ENCODE data around the gene ING5. TPM values are rescaled to one million over a fixed set of nuclear protein-coding genes. Genes with fewer than 3 reads are reported as not detected.
"Not testable (repeated sequence)": the region's sequence is repeated elsewhere in the genome, so short reads cannot be mapped to it uniquely, and the experiment has no call there.

ING5 gene
- total RNA-seq, 1 experiment from 2014 or later, result 32.1 TPM

DNA sequence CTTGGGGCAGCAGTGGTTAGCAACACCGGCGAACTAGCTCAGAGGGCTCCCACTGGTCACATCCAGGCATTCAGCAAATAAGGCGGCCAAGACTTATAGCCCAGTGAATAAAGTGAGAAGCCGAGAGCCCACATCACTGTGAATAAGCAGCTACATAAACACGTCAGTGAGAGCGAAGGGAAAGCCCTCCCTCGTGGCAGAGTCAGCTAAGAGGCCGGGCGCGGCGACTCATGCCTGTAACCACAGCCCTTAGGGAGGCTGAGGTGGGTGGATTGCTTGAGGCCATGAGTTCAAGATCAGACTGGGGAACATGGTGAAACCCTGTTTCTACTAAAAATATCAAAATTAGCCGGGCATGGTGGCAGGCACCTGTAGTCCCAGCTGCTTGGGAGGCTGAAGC lies 37.8 kb downstream of the ING5 start:
- CTCF ChIA-PET, result no interaction called here
- H3K9me2 ChIP-seq (replicated peaks; ENCODE audit: low read length), result no peaks in the 10 kb centered on the region
- BruUV-seq (replicated peaks), result no TSS peak

DNA sequence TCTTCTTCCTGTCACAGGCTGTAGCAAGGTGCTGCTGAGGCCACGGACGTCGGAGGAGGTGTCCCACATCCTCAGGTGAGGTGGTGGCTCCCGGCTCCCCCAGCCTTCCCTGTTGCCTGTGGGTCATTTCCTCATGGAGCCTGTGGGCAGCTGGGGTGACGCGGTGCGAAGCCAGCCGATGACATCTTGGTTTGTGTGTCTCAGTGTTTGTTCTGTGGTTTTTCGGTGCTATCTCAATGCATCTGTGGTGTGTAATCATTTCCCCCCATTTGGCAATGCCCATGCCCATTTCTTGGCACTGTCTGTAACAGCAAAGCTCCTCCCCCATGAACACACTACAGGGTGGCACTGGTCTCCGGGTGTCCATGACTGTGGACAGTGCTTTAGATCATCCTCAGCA lies 39.2 kb downstream of the ING5 start:
- H3K9ac ChIP-seq (ENCODE audit: low read length), result no peak overlapping the region
- no peaks in the 10 kb centered on the region for H3K9me2 ChIP-seq (replicated peaks; ENCODE audit: low read length)
- TF ChIP-seq, protein P1, sequence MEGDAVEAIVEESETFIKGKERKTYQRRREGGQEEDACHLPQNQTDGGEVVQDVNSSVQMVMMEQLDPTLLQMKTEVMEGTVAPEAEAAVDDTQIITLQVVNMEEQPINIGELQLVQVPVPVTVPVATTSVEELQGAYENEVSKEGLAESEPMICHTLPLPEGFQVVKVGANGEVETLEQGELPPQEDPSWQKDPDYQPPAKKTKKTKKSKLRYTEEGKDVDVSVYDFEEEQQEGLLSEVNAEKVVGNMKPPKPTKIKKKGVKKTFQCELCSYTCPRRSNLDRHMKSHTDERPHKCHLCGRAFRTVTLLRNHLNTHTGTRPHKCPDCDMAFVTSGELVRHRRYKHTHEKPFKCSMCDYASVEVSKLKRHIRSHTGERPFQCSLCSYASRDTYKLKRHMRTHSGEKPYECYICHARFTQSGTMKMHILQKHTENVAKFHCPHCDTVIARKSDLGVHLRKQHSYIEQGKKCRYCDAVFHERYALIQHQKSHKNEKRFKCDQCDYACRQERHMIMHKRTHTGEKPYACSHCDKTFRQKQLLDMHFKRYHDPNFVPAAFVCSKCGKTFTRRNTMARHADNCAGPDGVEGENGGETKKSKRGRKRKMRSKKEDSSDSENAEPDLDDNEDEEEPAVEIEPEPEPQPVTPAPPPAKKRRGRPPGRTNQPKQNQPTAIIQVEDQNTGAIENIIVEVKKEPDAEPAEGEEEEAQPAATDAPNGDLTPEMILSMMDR (conservative IDR thresholded peaks at IDR 0.05; ENCODE audit: low read depth, low read length), result no peak
- TF ChIP-seq EZH2phosphoT487 (IDR thresholded peaks at IDR 0.05; ENCODE audit: borderline replicate concordance, low read length), result no peak
- no peak for TF ChIP-seq EZH2 (IDR thresholded peaks at IDR 0.05; ENCODE audit: low read length, unreplicated experiment)
- peak; percentile 92 for DNase-seq
- no peaks in the 10 kb centered on the region for H3K9me3 ChIP-seq (ENCODE audit: low read length)
- H2AFZ ChIP-seq (ENCODE audit: low read length), result no peak overlapping the region
- 0 out of 2 replicates have a peak overlapping the region, but pooled peaks have one; percentile 46 for H3K4me2 ChIP-seq (ENCODE audit: low read length)
- no peak overlapping the region for H3K27ac ChIP-seq (ENCODE audit: low read length)
- no TSS peak for BruUV-seq (replicated peaks)
- no peaks in the 10 kb centered on the region; the same call in 1 of the 2 replicates for H3K36me3 ChIP-seq (ENCODE audit: low read depth, low read length)
- peaks cover 16% of the 10 kb centered on the region; the same call in 1 of the 2 replicates for H4K20me1 ChIP-seq (ENCODE audit: low read length)
- ChIA-PET CTCF (no interaction called here), POLR2A (ENCODE audit: unreplicated experiment) (interaction anchor here (0.6 to 0.7 kb wide), 2 partner anchors 55 to 426 kb away, joined by 3 to 6 read pairs; partner anchors contain the start of gene DTYMK)
- no peaks in the 10 kb centered on the region for H3K27me3 ChIP-seq (ENCODE audit: low read length)
- ATAC-seq, result peak; percentile 97
- H3F3A ChIP-seq (ENCODE audit: low read length, unreplicated experiment), result no peaks in the 10 kb centered on the region
- H3K79me2 ChIP-seq (ENCODE audit: low read length), result 0 out of 2 replicates have a peak, but pooled peaks cover 2% of the 10 kb centered on the region
- H3K4me3 ChIP-seq (ENCODE audit: low read length), result no peak overlapping the region
- intact Hi-C loops (cut with micrococcal nuclease), result no loop called here
- peaks cover 20% of the 10 kb centered on the region for H3K4me1 ChIP-seq (ENCODE audit: insufficient read depth, low read length)

More for the DNA sequence above, 37.8 kb downstream of the ING5 start:
- H3K4me1 ChIP-seq (ENCODE audit: insufficient read depth, low read length), result peaks cover 20% of the 10 kb centered on the region
- H3K9me3 ChIP-seq (ENCODE audit: low read length), result no peaks in the 10 kb centered on the region
- H2AFZ ChIP-seq (ENCODE audit: low read length), result no peak overlapping the region
- no peak overlapping the region for H3K4me3 ChIP-seq (ENCODE audit: low read length)
- no peaks in the 10 kb centered on the region for H3K27me3 ChIP-seq (ENCODE audit: low read length)
- H3K79me2 ChIP-seq (ENCODE audit: low read length), result 0 out of 2 replicates have a peak, but pooled peaks cover 2% of the 10 kb centered on the region
- H3K27ac ChIP-seq (ENCODE audit: low read length), result no peak overlapping the region
- ATAC-seq, result no peak
- no peak overlapping the region for H3K9ac ChIP-seq (ENCODE audit: low read length)
- no peaks in the 10 kb centered on the region for H3F3A ChIP-seq (ENCODE audit: low read length, unreplicated experiment)
- intact Hi-C loops (cut with micrococcal nuclease), result loop anchor here (10.0 kb wide), 1 partner anchor 125 kb away; the partner anchor contains the start of gene RTP5
- H3K4me2 ChIP-seq (ENCODE audit: low read length), result no peak overlapping the region
- POLR2A ChIA-PET (ENCODE audit: unreplicated experiment), result no interaction called here
- no peak for TF ChIP-seq EZH2phosphoT487 (IDR thresholded peaks at IDR 0.05; ENCODE audit: borderline replicate concordance, low read length)
- TF ChIP-seq EZH2 (IDR thresholded peaks at IDR 0.05; ENCODE audit: low read length, unreplicated experiment), result no peak
- TF ChIP-seq, protein P1 (conservative IDR thresholded peaks at IDR 0.05; ENCODE audit: low read depth, low read length), result no peak
- peaks cover 16% of the 10 kb centered on the region; the same call in 1 of the 2 replicates for H4K20me1 ChIP-seq (ENCODE audit: low read length)
- H3K36me3 ChIP-seq (ENCODE audit: low read depth, low read length), result no peaks in the 10 kb centered on the region; the same call in 1 of the 2 replicates
- peak; percentile 42 for DNase-seq

DNA sequence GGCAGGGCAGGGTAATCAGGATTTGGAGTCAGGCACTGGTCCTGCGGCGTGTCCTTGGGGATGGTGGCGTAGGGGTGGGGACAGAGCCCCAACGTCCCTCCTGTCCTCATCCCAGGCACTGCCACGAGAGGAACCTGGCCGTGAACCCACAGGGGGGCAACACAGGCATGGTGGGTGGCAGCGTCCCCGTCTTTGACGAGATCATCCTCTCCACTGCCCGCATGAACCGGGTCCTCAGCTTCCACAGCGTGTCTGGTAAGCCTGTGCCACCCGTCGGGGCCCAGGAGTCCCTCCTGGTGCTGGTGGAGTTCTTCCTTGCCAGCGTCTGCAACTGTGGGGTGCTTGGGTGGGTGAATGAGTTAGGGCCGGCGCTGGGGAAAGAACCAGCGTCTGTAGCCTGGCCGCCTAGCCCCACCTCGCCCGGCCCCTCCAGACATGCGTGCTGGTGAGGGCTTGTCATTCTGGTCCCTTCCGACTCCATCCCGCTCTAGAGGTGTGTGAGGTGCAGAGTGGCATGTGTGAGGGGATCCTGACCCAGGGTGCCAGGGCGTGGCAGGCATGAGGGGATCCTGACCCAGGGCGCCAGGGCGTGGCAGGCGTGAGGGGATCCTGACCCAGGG lies 40.6 kb downstream of the ING5 start:
- Histone ChIP-seq H3K9me2 (replicated peaks; ENCODE audit: low read length) (no peaks in the 10 kb centered on the region), H3K9ac (ENCODE audit: low read length) (no peak overlapping the region), H3K4me3 (ENCODE audit: low read length) (no peak overlapping the region), H3K79me2 (ENCODE audit: low read length) (0 out of 2 replicates have a peak, but pooled peaks cover 2% of the 10 kb centered on the region), H3F3A (ENCODE audit: low read length, unreplicated experiment) (no peaks in the 10 kb centered on the region), H2AFZ (ENCODE audit: low read length) (no peak overlapping the region), H4K20me1 (ENCODE audit: low read length) (peaks cover 16% of the 10 kb centered on the region; the same call in 1 of the 2 replicates), H3K27me3 (ENCODE audit: low read length) (no peaks in the 10 kb centered on the region), H3K4me1 (ENCODE audit: insufficient read depth, low read length) (peaks cover 20% of the 10 kb centered on the region), H3K36me3 (ENCODE audit: low read depth, low read length) (no peaks in the 10 kb centered on the region; the same call in 1 of the 2 replicates), H3K9me3 (ENCODE audit: low read length) (no peaks in the 10 kb centered on the region), H3K27ac (ENCODE audit: low read length) (no peak overlapping the region), H3K4me2 (ENCODE audit: low read length) (no peak overlapping the region)
- no peak for TF ChIP-seq EZH2 (IDR thresholded peaks at IDR 0.05; ENCODE audit: low read length, unreplicated experiment)
- TF ChIP-seq EZH2phosphoT487 (IDR thresholded peaks at IDR 0.05; ENCODE audit: borderline replicate concordance, low read length), result no peak
- TF ChIP-seq, protein P1 (conservative IDR thresholded peaks at IDR 0.05; ENCODE audit: low read depth, low read length), result no peak
- intact Hi-C loops (cut with micrococcal nuclease), result no loop called here
- no TSS peak for BruUV-seq (replicated peaks)
- ChIA-PET CTCF (no interaction called here), POLR2A (ENCODE audit: unreplicated experiment) (no interaction called here)
- no peak for DNase-seq
- ATAC-seq, result no peak

DNA sequence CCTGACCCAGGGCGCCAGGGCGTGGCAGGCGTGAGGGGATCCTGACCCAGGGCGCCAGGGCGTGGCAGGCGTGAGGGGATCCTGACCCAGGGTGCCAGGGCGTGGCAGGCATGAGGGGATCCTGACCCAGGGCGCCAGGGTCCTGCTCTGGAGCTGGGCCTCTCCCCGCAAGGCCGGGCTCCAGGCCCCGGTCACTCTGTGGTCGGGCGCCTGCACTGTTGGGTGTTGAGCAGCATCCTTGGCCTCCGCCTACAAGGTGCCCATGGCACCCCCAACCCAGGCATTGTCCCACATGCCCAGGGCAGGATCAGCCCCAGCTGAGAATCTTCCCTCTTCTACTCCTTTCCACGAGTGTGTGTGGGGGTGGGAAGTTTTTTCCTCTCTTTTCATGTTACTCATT lies 41.2 kb downstream of the ING5 start:
- H3K27ac ChIP-seq (ENCODE audit: low read length); BruUV-seq (replicated peaks); H3K9me2 ChIP-seq (replicated peaks; ENCODE audit: low read length); H3K4me2 ChIP-seq (ENCODE audit: low read length); DNase-seq; H3K27me3 ChIP-seq (ENCODE audit: low read length); intact Hi-C loops (cut with micrococcal nuclease); ATAC-seq; H3F3A ChIP-seq (ENCODE audit: low read length, unreplicated experiment); CTCF ChIA-PET; H3K79me2 ChIP-seq (ENCODE audit: low read length); H2AFZ ChIP-seq (ENCODE audit: low read length); H3K36me3 ChIP-seq (ENCODE audit: low read depth, low read length); H3K4me3 ChIP-seq (ENCODE audit: low read length); POLR2A ChIA-PET (ENCODE audit: unreplicated experiment); H3K9me3 ChIP-seq (ENCODE audit: low read length); H3K9ac ChIP-seq (ENCODE audit: low read length): not testable (repeated sequence)
- peaks cover 20% of the 10 kb centered on the region for H3K4me1 ChIP-seq (ENCODE audit: insufficient read depth, low read length)
- H4K20me1 ChIP-seq (ENCODE audit: low read length), result peaks cover 16% of the 10 kb centered on the region; the same call in 1 of the 2 replicates

Measured in PC-3 (cell line).